OCI-LY3 (cell line): ENCODE data around the gene ARHGAP26.

Experiments
- H2AFZ ChIP-seq: fragments of 200-600, 300-600 bp; shearing (Covaris generic); 2 replicates; pipeline ENCODE4 v1.6.0; 2014; ENCODE audit warnings: antibody characterized with exemption, low read depth, low read length
- H3K27ac ChIP-seq: fragments of 200-600, 300-600 bp; sonication (generic); 2 replicates; pipeline ENCODE4 v1.5.1; 2014; ENCODE audit warnings: mild to moderate bottlenecking, low read length, moderate library complexity, mixed read lengths
- H3K27me3 ChIP-seq: fragments of 200-600, 300-600 bp; sonication (generic); 2 replicates; pipeline ENCODE4 v1.6.1; 2014; ENCODE audit warnings: low read depth, low read length, mixed read lengths
- H3K36me3 ChIP-seq: fragments of 200-600, 300-600 bp; sonication (generic); replicated peaks from 2 replicates; pipeline ENCODE3; 2014; ENCODE audit warnings: low read depth, low read length, mixed read lengths
- H3K4me1 ChIP-seq: fragments of 300-600, 200-600 bp; sonication (generic); 2 replicates; pipeline ENCODE4 v1.6.1; 2014; ENCODE audit warnings: low read length, mixed read lengths
- H3K4me2 ChIP-seq: fragments of 200-600, 300-600 bp; sonication (generic); 2 replicates; pipeline ENCODE4 v1.6.1; 2014; ENCODE audit warnings: low read length, mixed read lengths
- H3K4me3 ChIP-seq: fragments of 300-600, 200-600 bp; sonication (generic); 2 replicates; pipeline ENCODE4 v1.5.1; 2014; ENCODE audit warnings: antibody characterized with exemption, mild to moderate bottlenecking, low read length, moderate library complexity
- H3K79me2 ChIP-seq: fragments of 300-600, 200-600 bp; shearing (Covaris generic); 2 replicates; pipeline ENCODE4 v1.6.1; 2014; ENCODE audit warnings: mild to moderate bottlenecking, low read length, mixed read lengths
- H3K9ac ChIP-seq: fragments of 300-600, 200-600 bp; shearing (Covaris generic); 2 replicates; pipeline ENCODE4 v1.6.0; 2014; ENCODE audit warnings: mild to moderate bottlenecking, low read length, moderate library complexity
- H3K9me3 ChIP-seq: fragments of 200-600, 300-600 bp; shearing (Covaris generic); 2 replicates; pipeline ENCODE4 v1.6.1; 2014; ENCODE audit warnings: low read length, mixed read lengths; ENCODE audit not compliant: insufficient read depth
- H4K20me1 ChIP-seq: fragments of 200-600, 300-600 bp; sonication (generic); 2 replicates; pipeline ENCODE4 v1.6.1; 2016; ENCODE audit warnings: low read length, mixed read lengths; ENCODE audit not compliant: insufficient read depth
- CTCF ChIP-seq: fragments of 200-600, 300-600 bp; sonication (generic); IDR thresholded peaks from 2 replicates; pipeline ENCODE4 v1.5.1; 2014; ENCODE audit warnings: antibody characterized with exemption, low read length, low read depth
- EZH2phosphoT487 ChIP-seq: fragments of 200-600 bp; shearing (Covaris generic); IDR thresholded peaks from 2 replicates; pipeline ENCODE4 v1.6.1; 2018; ENCODE audit warnings: antibody characterized with exemption, mixed run types, low read depth

The ARHGAP26 gene

GRCh38 chr5:142840575-142840974 is 70.4 kb downstream of the ARHGAP26 start:
- H3K4me3 ChIP-seq: no peak overlapping the region
- H3K4me2 ChIP-seq: no peak overlapping the region
- H4K20me1 ChIP-seq: no peaks in the 10 kb centered on the region
- no peaks in the 10 kb centered on the region for H3K9me3 ChIP-seq
- no peak overlapping the region for H3K9ac ChIP-seq
- no peak overlapping the region for H3K27ac ChIP-seq
- no peak for TF ChIP-seq CTCF
- no peak for TF ChIP-seq EZH2phosphoT487
- peaks cover 12% of the 10 kb centered on the region for H3K4me1 ChIP-seq
- no peaks in the 10 kb centered on the region for H3K36me3 ChIP-seq
- no peak overlapping the region for H2AFZ ChIP-seq
- H3K27me3 ChIP-seq: peaks cover 14% of the 10 kb centered on the region; the same call in 1 of the 2 replicates
- no peaks in the 10 kb centered on the region for H3K79me2 ChIP-seq

DNA sequence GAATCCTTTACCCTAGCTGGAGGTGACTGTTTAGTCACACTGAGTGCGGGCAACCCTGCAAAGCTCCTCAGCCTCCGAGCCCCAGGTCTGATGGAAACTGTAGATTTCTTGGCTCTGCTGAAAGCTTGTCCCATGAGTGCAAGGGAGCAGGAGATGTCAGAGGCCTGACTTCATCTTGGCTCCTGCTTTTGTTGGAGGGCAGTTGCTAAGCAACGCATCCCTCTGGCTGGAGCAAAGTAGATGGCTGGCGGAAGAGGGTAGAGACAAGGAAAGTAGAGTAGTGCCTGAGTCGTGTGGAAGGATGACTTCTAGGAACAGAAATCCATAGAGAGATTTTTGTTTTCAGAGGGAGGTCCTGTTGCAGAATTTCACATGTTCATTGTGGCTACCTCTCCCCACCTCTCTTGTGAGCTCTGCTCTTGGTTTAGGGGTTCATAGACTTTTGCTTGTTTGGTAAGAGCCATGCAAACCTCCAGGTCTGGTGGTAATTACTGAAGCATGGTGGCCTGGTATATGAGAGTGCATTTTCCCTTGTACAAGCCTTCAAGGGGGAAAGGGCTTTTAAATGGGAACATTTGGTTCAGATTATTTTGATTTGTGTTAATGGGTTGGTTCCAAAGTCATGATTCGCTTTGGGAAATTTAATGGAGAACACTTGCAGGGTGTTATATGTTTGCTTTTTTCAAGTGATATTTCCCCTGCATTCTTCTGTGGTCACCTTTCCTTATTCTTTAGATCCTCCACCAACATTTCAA is 71.5 kb downstream of the ARHGAP26 start:
- no peaks in the 10 kb centered on the region for H4K20me1 ChIP-seq
- TF ChIP-seq CTCF (no peak), EZH2phosphoT487 (no peak)
- no peak overlapping the region for H3K9ac ChIP-seq
- peaks cover 9% of the 10 kb centered on the region; the same call in 1 of the 2 replicates for H3K27me3 ChIP-seq
- no peaks in the 10 kb centered on the region for H3K79me2 ChIP-seq
- no peak overlapping the region for H3K4me3 ChIP-seq
- no peaks in the 10 kb centered on the region for H3K9me3 ChIP-seq
- H3K4me2 ChIP-seq: no peak overlapping the region
- H3K4me1 ChIP-seq: peaks cover 7% of the 10 kb centered on the region
- H3K36me3 ChIP-seq: no peaks in the 10 kb centered on the region
- no peak overlapping the region for H3K27ac ChIP-seq
- no peak overlapping the region for H2AFZ ChIP-seq

DNA sequence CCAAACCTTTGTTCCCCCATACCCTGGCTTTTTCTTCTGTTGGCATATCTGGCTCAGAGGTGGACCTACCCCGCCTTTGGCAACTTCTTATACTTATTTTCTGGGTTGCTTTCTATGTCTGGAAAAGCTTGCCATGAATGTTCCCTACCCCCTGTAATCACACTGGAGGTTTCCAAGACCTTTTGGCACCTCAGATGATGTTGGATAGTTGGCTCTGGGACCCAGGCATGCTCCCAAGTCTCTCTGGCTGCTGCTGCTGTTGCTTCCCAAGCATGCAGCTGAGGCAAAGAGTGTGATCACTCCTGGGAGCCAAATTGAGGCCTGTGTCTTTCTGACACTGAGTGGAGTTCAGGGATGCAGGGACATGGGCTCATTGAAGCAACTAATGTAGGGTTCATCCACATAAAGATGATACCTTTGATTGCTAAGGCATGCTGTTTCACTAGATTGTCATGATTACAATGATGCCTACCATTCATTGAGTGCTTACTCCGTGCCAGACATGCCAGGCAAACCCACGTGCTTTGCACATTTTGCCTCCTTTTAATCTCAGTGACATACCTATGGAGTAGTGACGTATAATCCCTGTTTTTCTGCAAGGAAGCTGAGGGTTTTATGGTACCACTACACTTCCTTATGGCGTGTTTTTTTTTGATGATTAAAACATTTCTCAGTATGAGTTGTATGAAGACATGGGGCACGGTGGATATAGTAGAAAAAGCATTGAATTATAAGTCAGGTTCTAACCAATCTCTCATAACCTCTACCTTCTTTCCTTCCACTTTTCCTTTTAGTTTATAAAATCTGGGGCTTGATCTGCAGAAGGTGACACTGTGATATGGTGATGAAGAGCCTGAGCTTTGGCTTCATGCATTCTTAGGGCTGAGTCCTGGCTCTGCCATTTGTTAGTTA is 73.1 kb downstream of the ARHGAP26 start:
- no peak for TF ChIP-seq CTCF
- TF ChIP-seq EZH2phosphoT487: no peak
- Histone ChIP-seq H3K27me3 (0 out of 2 replicates have a peak, but pooled peaks cover 8% of the 10 kb centered on the region), H3K4me2 (no peak overlapping the region), H3K9ac (no peak overlapping the region), H3K79me2 (no peaks in the 10 kb centered on the region), H3K9me3 (no peaks in the 10 kb centered on the region), H3K4me3 (no peak overlapping the region), H2AFZ (no peak overlapping the region), H3K4me1 (no peaks in the 10 kb centered on the region), H4K20me1 (no peaks in the 10 kb centered on the region), H3K27ac (no peak overlapping the region), H3K36me3 (no peaks in the 10 kb centered on the region)

DNA sequence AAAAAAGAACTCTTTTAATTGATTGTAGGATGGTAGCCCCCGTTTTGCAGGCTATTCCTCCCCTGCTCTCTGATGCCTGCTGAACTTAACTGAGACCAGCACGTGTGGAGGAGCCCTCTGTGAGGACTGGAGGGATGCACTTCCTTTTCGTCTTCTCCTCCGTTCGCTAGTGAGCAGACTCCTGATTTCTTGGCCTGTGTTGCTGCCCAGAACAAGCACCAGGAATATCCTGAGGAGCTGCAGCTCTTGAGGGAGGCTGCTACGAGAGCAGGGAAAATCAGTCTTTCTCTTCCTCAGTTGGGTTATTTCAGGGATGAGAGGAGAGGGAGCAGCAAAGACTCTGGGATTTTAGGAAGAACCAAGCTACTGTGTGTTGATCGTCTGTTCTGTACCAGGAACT is 74.7 kb downstream of the ARHGAP26 start:
- no peak overlapping the region for H3K4me2 ChIP-seq
- no peaks in the 10 kb centered on the region for H3K79me2 ChIP-seq
- no peak overlapping the region for H3K4me3 ChIP-seq
- no peak overlapping the region for H3K9ac ChIP-seq
- H3K4me1 ChIP-seq: no peaks in the 10 kb centered on the region
- H3K27me3 ChIP-seq: 0 out of 2 replicates have a peak, but pooled peaks cover 8% of the 10 kb centered on the region
- no peak overlapping the region for H3K27ac ChIP-seq
- no peak for TF ChIP-seq EZH2phosphoT487
- TF ChIP-seq CTCF: no peak
- no peaks in the 10 kb centered on the region for H3K36me3 ChIP-seq
- H2AFZ ChIP-seq: no peak overlapping the region
- no peaks in the 10 kb centered on the region for H3K9me3 ChIP-seq
- H4K20me1 ChIP-seq: no peaks in the 10 kb centered on the region
